K562 (cell line): ENCODE results near the gene C10orf105. TPM values are rescaled to one million over a fixed set of nuclear protein-coding genes. Genes with fewer than 3 reads are reported as not detected.

Experiments
- ATAC-seq: fragments of 200-7000 bp; cut with Tn5 transposase; 3 replicates; pipeline ENCODE4 v1.9.1; 2020; ENCODE audit warnings: moderate library complexity
- BruUV-seq: library from RNA; stranded (reverse); fragments of 400-500 nt; replicated peaks from 2 replicates; lab custom pipeline; 2021; lab: Mats Ljungman, UMichigan
- CTCF ChIA-PET: fragments of 300-600 bp; formaldehyde crosslinking; extraction: SDS; loops from one replicate; lab custom pipeline; 2021; ENCODE audit warnings: low intra/inter-chr PET ratio; lab: Yijun Ruan, JAX
- POLR2A ChIA-PET: fragments of 300-600, 350-650 bp; sonication (Branson Sonifier 250); formaldehyde crosslinking; extraction: SDS; loops from one replicate; lab custom pipeline; 2021; ENCODE audit warnings: antibody characterized with exemption, inconsistent platforms; lab: Yijun Ruan, JAX
- DNase-seq, 4 experiments: peaks; one replicate each; pipeline versions ENCODE4 v3.0.0 to v3.0.0-alpha.2; 2011 to 2018; ENCODE audit warnings: low spot score in 3 of 4, mixed read lengths in 3 of 4; ENCODE audit errors: extremely low read depth in 1 of 4
- FAIRE-seq: peaks from 2 replicates; lab custom pipeline; 2011; peaks lifted over from hg19 to GRCh38; lab: Jason Lieb, UNC
- H2AFZ ChIP-seq: 2 replicates; pipeline ENCODE4 v1.6.0; 2011; ENCODE audit warnings: low read depth, low read length, control low read depth, inconsistent platforms
- H3K27ac ChIP-seq: fragments of 200-600 bp; 3 replicates; pipeline ENCODE4 v1.8.0; 2011; ENCODE audit warnings: low read depth, mild to moderate bottlenecking, control low read depth, inconsistent platforms, low read length, moderate library complexity, mixed read lengths; ENCODE audit errors: extremely low read depth
- H3K27me3 ChIP-seq, 2 experiments: fragments of 300-600 bp in 1 of 2; 2 replicates in 1 of 2; 3 replicates in 1 of 2; pipeline versions ENCODE4 v1.6.0 to v1.8.0; 2011; ENCODE audit warnings: inconsistent platforms in 2 of 2, low read length in 2 of 2, mild to moderate bottlenecking in 1 of 2, mixed read lengths in 1 of 2, moderate library complexity in 1 of 2; ENCODE audit not compliant: control insufficient read depth in 2 of 2, insufficient read depth in 2 of 2
- H3K36me3 ChIP-seq: fragments of 300-600 bp; 3 replicates; pipeline ENCODE4 v1.8.0; 2011; ENCODE audit warnings: mild to moderate bottlenecking, low read length, inconsistent platforms; ENCODE audit not compliant: control insufficient read depth, insufficient read depth
- H3K4me1 ChIP-seq, 2 experiments: fragments of 200-600 bp in 1 of 2; replicated peaks in 1 of 2; 2 replicates in 1 of 2; 3 replicates in 1 of 2; pipeline versions ENCODE4 v1.5.1 to v1.8.0; 2011; ENCODE audit warnings: inconsistent platforms in 2 of 2, low read length in 2 of 2, mild to moderate bottlenecking in 1 of 2, mixed read lengths in 1 of 2, moderate library complexity in 1 of 2; ENCODE audit not compliant: control insufficient read depth in 2 of 2, insufficient read depth in 2 of 2
- H3K4me2 ChIP-seq: 2 replicates; pipeline ENCODE4 v1.6.1; 2011; ENCODE audit warnings: low read length, control low read depth, inconsistent platforms, mixed read lengths; ENCODE audit not compliant: insufficient read depth
- H3K4me3 ChIP-seq: fragments of 200-600 bp; sonication (generic), shearing (Covaris generic); 2 replicates; pipeline ENCODE4 v1.5.1; 2016; ENCODE audit warnings: control low read depth, inconsistent platforms
- H3K79me2 ChIP-seq: fragments of 200-600 bp; 3 replicates; pipeline ENCODE4 v1.8.0; 2011; ENCODE audit warnings: low read length, inconsistent platforms; ENCODE audit not compliant: control insufficient read depth, insufficient read depth
- H3K9ac ChIP-seq, 2 experiments: 2 replicates each; pipeline versions ENCODE4 v1.6.0 to v1.6.1; 2011; ENCODE audit warnings: low read depth in 2 of 2, low read length in 2 of 2, control low read depth in 1 of 2, inconsistent platforms in 1 of 2, mild to moderate bottlenecking in 1 of 2, mixed read lengths in 1 of 2; ENCODE audit not compliant: insufficient read depth in 1 of 2
- H3K9me1 ChIP-seq: one replicate; pipeline ENCODE4 v1.6.0; 2011; ENCODE audit warnings: inconsistent platforms, mild to moderate bottlenecking, low read length, moderate library complexity; ENCODE audit not compliant: control insufficient read depth, insufficient read depth
- H3K9me3 ChIP-seq: replicated peaks from 2 replicates; pipeline ENCODE4 v1.5.1; 2011; ENCODE audit warnings: low read depth, low read length, inconsistent platforms; ENCODE audit not compliant: control insufficient read depth, insufficient read depth
- H4K20me1 ChIP-seq: replicated peaks from 2 replicates; pipeline ENCODE4 v1.6.1; 2011; ENCODE audit warnings: low read length, inconsistent platforms, mixed read lengths; ENCODE audit not compliant: control insufficient read depth, insufficient read depth
- GABPA ChIP-seq: fragments of 200-800 bp; sonication (Bioruptor generic); conservative IDR thresholded peaks from 2 replicates; pipeline ENCODE4 v1.6.1; 2016; ENCODE audit warnings: low read depth, missing genetic modification characterization, missing compliant biosample characterization
- GMEB1 ChIP-seq: fragments of 250-450 bp; sonication (Bioruptor Pico); IDR thresholded peaks from 2 replicates; pipeline ENCODE4 v1.4.0; 2020; ENCODE audit warnings: mild to moderate bottlenecking
- MAFK ChIP-seq: IDR thresholded peaks from 2 replicates; pipeline ENCODE4 v1.6.1; 2011; ENCODE audit warnings: low read length, improper control_type of control experiment
- RAD51 ChIP-seq: fragments of 450-650 bp; IDR thresholded peaks from 2 replicates; pipeline ENCODE4 v1.7.1; 2016; ENCODE audit warnings: low read depth, mild to moderate bottlenecking, borderline replicate concordance
- SNRNP70 ChIP-seq: fragments of 200-400 bp; formaldehyde crosslinking; optimal IDR thresholded peaks from 2 replicates; pipeline ENCODE3; 2017; ENCODE audit warnings: low read depth, low read length
- ZBTB11 ChIP-seq, 3 experiments: fragments of 200-800 bp in 1 of 3; fragments of 250-450 bp in 1 of 3; fragments of 450-650 bp in 1 of 3; sonication (Bioruptor Pico) in 1 of 3; sonication (Bioruptor generic) in 1 of 3; formaldehyde crosslinking in 1 of 3; IDR thresholded peaks; 2 replicates each; pipeline versions ENCODE4 v1.6.1 to v1.8.0; 2016 to 2022; ENCODE audit warnings: mild to moderate bottlenecking in 2 of 3, missing genetic modification characterization in 2 of 3, missing compliant biosample characterization in 1 of 3, moderate library complexity in 1 of 3
- WGBS: fragments of 100-300 bp; shearing (Covaris generic); methylation state at CpG from one replicate; pipeline ENCODE4 v1.1.6; 2016; ENCODE audit warnings: low coverage, mixed read lengths; ENCODE audit not compliant: insufficient coverage; ENCODE audit errors: missing lambda C conversion rate; 5-methylcytosine and 5-hydroxymethylcytosine counted together
- in situ Hi-C: fragments of 300-500 bp; cut with MboI; formaldehyde crosslinking; loops from 4 replicates; pipeline ENCODE4 v1.15.0; 2018; ENCODE audit warnings: inconsistent platforms, mixed read lengths
- intact Hi-C: fragments of 100-400 bp; cut with micrococcal nuclease; formaldehyde crosslinking; loops from 2 replicates; pipeline ENCODE4 v1.14.2; 2022
- polyA plus RNA-seq, 8 experiments: library from polyadenylated mRNA; depleted of rRNA in 4 of 8; stranded (reverse) in 5 of 8; unstranded in 3 of 8; fragments of >200 nt; fragmentation: Nextera tagmentation in 2 of 8; fragmentation: Illumina TruSeq in 1 of 8; extraction: Ambion mirVana in 2 of 8; extraction: Trizol in 1 of 8; gene quantifications; 2 replicates each; pipeline versions ENCODE4 v1.2.1 to v1.2.3, GENCODE V29; 2011 to 2014; ENCODE audit warnings: inconsistent platforms in 1 of 8, missing spikeins in 1 of 8
- total RNA-seq, 7 experiments: library from RNA; depleted of rRNA in 6 of 7; stranded (reverse); fragments of >200 nt in 6 of 7; fragmentation: Illumina TruSeq in 2 of 7; extraction: Trizol in 2 of 7; gene quantifications; 2 replicates each; pipeline versions ENCODE4 v1.2.1 to v1.2.3, GENCODE V29; 2011 to 2021; ENCODE audit warnings: low replicate concordance in 1 of 7

C10orf105 gene
- total and polyA plus RNA-seq, 9 of the 15 experiments (the other 6 are each of a cell fraction or from before 2014, with no cell fraction given) = 0.03 to 0.25 (median 0.04) TPM; not detected in 3

GRCh38 chr10:71714031-71714410 lies 5.6 kb downstream of the C10orf105 start:
- H3K4me2 ChIP-seq = no peak overlapping the region
- no peak for ATAC-seq
- POLR2A ChIA-PET = interaction anchor here (1.6 to 2.6 kb wide), 2 partner anchors 12 to 65 kb away, joined by 3 to 6 read pairs; no protein-coding TSS in a partner anchor
- peaks cover 24 to 46% of the 10 kb centered on the region in 2 experiments for H3K4me1 ChIP-seq
- TF ChIP-seq GMEB1 = no peak
- TF ChIP-seq RAD51 = no peak
- no peak for TF ChIP-seq MAFK
- TF ChIP-seq ZBTB11 (CRISPR knock-in tag; IDR thresholded peaks at IDR 0.05) = peak in 1 of 3 experiments; percentile 58; a peak in 1 of 6 replicates
- TF ChIP-seq SNRNP70 = no peak
- 0 out of 2 replicates have a peak, but pooled peaks have one; percentile 6 for TF ChIP-seq GABPA (tag)
- TF ChIP-seq, all 486 proteins: peak for 2
- 73% methylated on average over 4 of the region's 4 CpGs for WGBS
- intact Hi-C loops = no loop called here
- FAIRE-seq = no peak
- no TSS peak for BruUV-seq
- H2AFZ ChIP-seq = peak overlapping the region; percentile 91
- DNase-seq = no peak
- H3K9ac ChIP-seq = peak overlapping the region in 1 of 2 experiments; percentile 15; a peak in 1 of 4 replicates
- H3K79me2 ChIP-seq = no peaks in the 10 kb centered on the region
- H3K27ac ChIP-seq = peak overlapping the region; percentile 73; the same call in 2 of the 3 replicates
- no peaks in the 10 kb centered on the region for H3K36me3 ChIP-seq
- H3K9me1 ChIP-seq = no peaks in the 10 kb centered on the region
- H3K4me3 ChIP-seq = no peak overlapping the region
- CTCF ChIA-PET = interaction anchor here (0.6 to 0.7 kb wide), 2 partner anchors 394 to 1146 kb away, joined by 3 read pairs; no protein-coding TSS in a partner anchor
- in situ Hi-C loops = loop anchor here (5.0 kb wide), 1 partner anchor 98 kb away; no protein-coding TSS in a partner anchor
- H3K9me3 ChIP-seq = no peaks in the 10 kb centered on the region
- H4K20me1 ChIP-seq = no peaks in the 10 kb centered on the region
- H3K27me3 ChIP-seq = no peaks in the 10 kb centered on the region
